ENCODE data around the gene TANC1. TPM values are rescaled to one million over a fixed set of nuclear protein-coding genes. Genes with fewer than 3 reads are reported as not detected.
A peak's percentile ranks its signal among the peaks of the same experiment; 100 is the strongest.

TANC1 gene
- total and polyA plus RNA-seq, 2 experiments from 2014 or later, result 8.2 to 12.1 TPM

DNA sequence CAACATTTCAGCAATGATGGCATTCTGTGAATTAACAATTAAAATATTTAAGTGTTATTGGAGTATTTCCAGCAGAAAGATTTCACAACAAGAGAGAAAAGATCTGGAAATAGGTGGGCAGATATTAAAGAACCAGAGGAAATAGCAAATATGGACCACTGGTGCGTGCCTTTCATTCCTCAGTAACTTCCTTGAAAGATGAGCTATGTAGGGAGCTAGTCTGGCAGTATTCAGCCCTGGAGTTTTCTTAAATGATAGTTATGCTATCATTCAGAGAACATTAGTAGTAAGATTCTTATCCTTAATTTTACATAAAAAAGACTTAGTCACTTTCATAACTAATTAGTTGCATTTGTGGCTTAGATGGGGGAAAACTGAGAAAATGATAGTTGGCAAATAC, 41.5 kb downstream of the TANC1 start:
- Histone ChIP-seq H3K79me2 (ENCODE audit: insufficient read depth) (peaks cover 48% of the 10 kb centered on the region), H4K20me1 (ENCODE audit: insufficient read depth) (no peaks in the 10 kb centered on the region)

GRCh38 chr2:159010340-159010739, 41.9 kb downstream of the TANC1 start:
- in situ Hi-C loops (cut with MboI), result no loop called here
- H3K27ac ChIP-seq, result peak overlapping the region; percentile 84

More for the DNA sequence above, 41.5 kb downstream of the TANC1 start:
- H3K36me3 ChIP-seq (ENCODE audit: low read depth), result 0 out of 2 replicates have a peak, but pooled peaks cover under 1% of the 10 kb centered on the region
- H3K9me2 ChIP-seq (ENCODE audit: insufficient read depth), result no peaks in the 10 kb centered on the region
- whole genome bisulfite sequencing, 2 experiments (ENCODE audit: low coverage in 1 of 2, low lambda C conversion rate in 2 of 2, missing lambda C conversion rate in 2 of 2), result 37 to 58% methylated on average over 1 of the region's 1 CpG
- peaks cover 30% of the 10 kb centered on the region for H3K4me1 ChIP-seq (ENCODE audit: insufficient read depth)
- no peak overlapping the region for H2AFZ ChIP-seq
- TF ChIP-seq EZH2phosphoT487 (IDR thresholded peaks at IDR 0.05; ENCODE audit: insufficient read depth, low read depth) (no peak), EZH2 (IDR thresholded peaks at IDR 0.05; ENCODE audit: insufficient read depth, poor library complexity, severe bottlenecking) (no peak)
- peaks cover 26% of the 10 kb centered on the region for H3F3A ChIP-seq (ENCODE audit: insufficient read depth)
- peak overlapping the region; percentile 80 for H3K4me2 ChIP-seq (ENCODE audit: unreplicated experiment)
- in situ Hi-C loops (cut with MboI), result no loop called here
- H3K9ac ChIP-seq, result peak overlapping the region; percentile 48
- H3K4me3 ChIP-seq, result peak overlapping the region; percentile 21
- H3K27ac ChIP-seq, result peak overlapping the region; percentile 84
- no peaks in the 10 kb centered on the region for H3K9me3 ChIP-seq (ENCODE audit: low read depth)
- peak; percentile 59 for DNase-seq
- H3K27me3 ChIP-seq (replicated peaks; ENCODE audit: insufficient read depth), result no peaks in the 10 kb centered on the region

DNA sequence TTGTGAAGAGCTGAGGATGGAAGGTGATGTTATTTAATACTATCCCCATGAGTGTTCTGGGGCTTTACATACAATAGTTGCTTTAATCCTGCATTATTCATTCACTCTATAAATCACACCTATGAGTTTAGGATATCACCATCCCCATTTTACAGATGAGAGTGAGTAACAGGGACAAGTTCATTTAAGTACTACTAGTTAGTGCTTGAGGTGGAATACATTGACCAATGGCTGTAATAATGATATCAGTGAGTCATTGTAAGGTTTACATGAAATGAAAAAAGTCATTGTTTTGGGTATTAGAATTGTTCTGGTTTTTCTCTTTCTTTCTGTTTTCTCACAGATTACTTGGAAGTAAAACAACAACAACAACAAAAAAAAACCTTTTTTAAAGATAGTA, 42.5 kb downstream of the TANC1 start:
- TF ChIP-seq EZH2 (IDR thresholded peaks at IDR 0.05; ENCODE audit: insufficient read depth, poor library complexity, severe bottlenecking), result no peak
- TF ChIP-seq EZH2phosphoT487 (IDR thresholded peaks at IDR 0.05; ENCODE audit: insufficient read depth, low read depth), result no peak
- in situ Hi-C loops (cut with MboI), result no loop called here
- H3K9me3 ChIP-seq (ENCODE audit: low read depth), result no peaks in the 10 kb centered on the region
- peak overlapping the region; percentile 84 for H3K27ac ChIP-seq
- no peaks in the 10 kb centered on the region for H3K27me3 ChIP-seq (replicated peaks; ENCODE audit: insufficient read depth)
- peaks cover 5% of the 10 kb centered on the region; the same call in 1 of the 2 replicates for H3K36me3 ChIP-seq (ENCODE audit: low read depth)
- peaks cover 54% of the 10 kb centered on the region for H3K79me2 ChIP-seq (ENCODE audit: insufficient read depth)
- H3K4me3 ChIP-seq, result peak overlapping the region; percentile 21; the same call in 1 of the 2 replicates
- peaks cover 26% of the 10 kb centered on the region for H3F3A ChIP-seq (ENCODE audit: insufficient read depth)
- H3K4me1 ChIP-seq (ENCODE audit: insufficient read depth), result peaks cover 30% of the 10 kb centered on the region
- H4K20me1 ChIP-seq (ENCODE audit: insufficient read depth), result no peaks in the 10 kb centered on the region
- H3K4me2 ChIP-seq (ENCODE audit: unreplicated experiment), result peak overlapping the region; percentile 80
- H2AFZ ChIP-seq, result no peak overlapping the region
- no peaks in the 10 kb centered on the region for H3K9me2 ChIP-seq (ENCODE audit: insufficient read depth)
- DNase-seq, result peak; percentile 34
- peak overlapping the region; percentile 48 for H3K9ac ChIP-seq

More at GRCh38 chr2:159010340-159010739, 41.9 kb downstream of the TANC1 start:
- 2 to 3% methylated on average over 5 of the region's 5 CpGs for WGBS, 2 experiments (ENCODE audit: low coverage in 1 of 2, low lambda C conversion rate in 2 of 2, missing lambda C conversion rate in 2 of 2)
- TF ChIP-seq EZH2 (IDR thresholded peaks at IDR 0.05; ENCODE audit: insufficient read depth, poor library complexity, severe bottlenecking), result no peak
- no peak for TF ChIP-seq EZH2phosphoT487 (IDR thresholded peaks at IDR 0.05; ENCODE audit: insufficient read depth, low read depth)
- Histone ChIP-seq H3K4me1 (ENCODE audit: insufficient read depth) (peaks cover 30% of the 10 kb centered on the region), H4K20me1 (ENCODE audit: insufficient read depth) (no peaks in the 10 kb centered on the region), H2AFZ (no peak overlapping the region), H3K36me3 (ENCODE audit: low read depth) (0 out of 2 replicates have a peak, but pooled peaks cover 4% of the 10 kb centered on the region), H3K27me3 (replicated peaks; ENCODE audit: insufficient read depth) (no peaks in the 10 kb centered on the region), H3K4me3 (peak overlapping the region; percentile 21), H3K9me3 (ENCODE audit: low read depth) (no peaks in the 10 kb centered on the region), H3K9ac (peak overlapping the region; percentile 48), H3K9me2 (ENCODE audit: insufficient read depth) (no peaks in the 10 kb centered on the region), H3F3A (ENCODE audit: insufficient read depth) (peaks cover 26% of the 10 kb centered on the region), H3K4me2 (ENCODE audit: unreplicated experiment) (peak overlapping the region; percentile 80), H3K79me2 (ENCODE audit: insufficient read depth) (peaks cover 48% of the 10 kb centered on the region)
- DNase-seq, result peak; percentile 91

GRCh38 chr2:159012142-159012541, 43.7 kb downstream of the TANC1 start:
- TF ChIP-seq EZH2 (IDR thresholded peaks at IDR 0.05; ENCODE audit: insufficient read depth, poor library complexity, severe bottlenecking) (no peak), EZH2phosphoT487 (IDR thresholded peaks at IDR 0.05; ENCODE audit: insufficient read depth, low read depth) (no peak)
- WGBS, 2 experiments (ENCODE audit: low coverage in 1 of 2, low lambda C conversion rate in 2 of 2, missing lambda C conversion rate in 2 of 2), result 39 to 41% methylated on average over 4 of the region's 4 CpGs
- peaks cover 26% of the 10 kb centered on the region for H3F3A ChIP-seq (ENCODE audit: insufficient read depth)
- no peaks in the 10 kb centered on the region for H3K9me2 ChIP-seq (ENCODE audit: insufficient read depth)
- no peak overlapping the region for H2AFZ ChIP-seq
- H4K20me1 ChIP-seq (ENCODE audit: insufficient read depth), result no peaks in the 10 kb centered on the region
- H3K4me2 ChIP-seq (ENCODE audit: unreplicated experiment), result no peak overlapping the region
- H3K9me3 ChIP-seq (ENCODE audit: low read depth), result no peaks in the 10 kb centered on the region
- no peak overlapping the region for H3K4me3 ChIP-seq
- no peak overlapping the region for H3K27ac ChIP-seq
- H3K36me3 ChIP-seq (ENCODE audit: low read depth), result peaks cover 5% of the 10 kb centered on the region; the same call in 1 of the 2 replicates
- no peak for DNase-seq
- no peak overlapping the region for H3K9ac ChIP-seq
- in situ Hi-C loops (cut with MboI), result no loop called here
- H3K4me1 ChIP-seq (ENCODE audit: insufficient read depth), result peaks cover 30% of the 10 kb centered on the region
- H3K27me3 ChIP-seq (replicated peaks; ENCODE audit: insufficient read depth), result no peaks in the 10 kb centered on the region
- H3K79me2 ChIP-seq (ENCODE audit: insufficient read depth), result peaks cover 55% of the 10 kb centered on the region

Data from GM23248 (cell line).